IPS-20b (cell line): ENCODE results near the gene CDH3.

Experiments used
- H3K27ac ChIP-seq: one replicate; pipeline ENCODE4 v1.5.1; 2013; ENCODE audit warnings: low read length
- H3K27me3 ChIP-seq: 2 replicates; pipeline ENCODE4 v1.6.1; 2013; ENCODE audit warnings: mild to moderate bottlenecking, low read length, inconsistent platforms; ENCODE audit not compliant: insufficient read depth
- H3K36me3 ChIP-seq: 2 replicates; pipeline ENCODE4 v1.6.1; 2013; ENCODE audit warnings: low read depth, mild to moderate bottlenecking, inconsistent platforms, low read length, moderate library complexity; ENCODE audit not compliant: insufficient read depth
- H3K4me1 ChIP-seq: 2 replicates; pipeline ENCODE4 v1.6.1; 2013; ENCODE audit warnings: mild to moderate bottlenecking, control low read depth, inconsistent platforms, low read length, moderate library complexity; ENCODE audit not compliant: insufficient read depth
- H3K4me3 ChIP-seq: 2 replicates; pipeline ENCODE4 v1.5.1; 2013; ENCODE audit warnings: mild to moderate bottlenecking, low read length, inconsistent platforms
- H3K9ac ChIP-seq: 2 replicates; pipeline ENCODE4 v1.6.1; 2013; ENCODE audit warnings: low read depth, mild to moderate bottlenecking, inconsistent platforms, low read length, moderate library complexity
- H3K9me3 ChIP-seq: 2 replicates; pipeline ENCODE4 v1.6.1; 2013; ENCODE audit warnings: mild to moderate bottlenecking, low read depth, low read length, inconsistent platforms; ENCODE audit not compliant: insufficient read depth

CDH3 gene

DNA sequence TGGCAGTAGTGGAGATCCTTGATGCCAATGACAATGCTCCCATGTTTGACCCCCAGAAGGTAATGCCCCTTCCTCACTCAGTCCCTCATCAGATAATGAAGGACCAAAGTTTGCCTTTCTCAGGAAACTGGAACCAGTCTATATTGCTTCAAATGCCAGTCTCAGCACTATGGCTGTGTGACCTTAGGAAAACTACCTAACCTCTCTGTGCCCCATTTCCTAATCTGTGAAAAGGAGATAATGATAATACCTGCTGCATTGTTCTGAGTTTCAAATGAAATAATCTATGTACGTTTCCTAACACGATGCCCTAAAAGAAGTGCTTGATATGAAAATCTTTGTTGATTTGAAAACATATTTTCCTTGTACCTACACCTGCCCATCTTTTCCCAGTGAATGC, 35.9 kb downstream of the CDH3 start:
- Histone ChIP-seq H3K9ac (no peak overlapping the region), H3K27me3 (no peaks in the 10 kb centered on the region), H3K36me3 (peaks cover 71% of the 10 kb centered on the region), H3K4me3 (no peak overlapping the region), H3K4me1 (no peaks in the 10 kb centered on the region), H3K9me3 (no peaks in the 10 kb centered on the region), H3K27ac (no peak overlapping the region)

GRCh38 chr16:68685685-68686478, 40.8 kb downstream of the CDH3 start:
- H3K27ac ChIP-seq = no peak overlapping the region
- no peak overlapping the region for H3K4me3 ChIP-seq
- no peaks in the 10 kb centered on the region for H3K27me3 ChIP-seq
- H3K9ac ChIP-seq = no peak overlapping the region
- H3K4me1 ChIP-seq = no peaks in the 10 kb centered on the region
- H3K9me3 ChIP-seq = no peaks in the 10 kb centered on the region
- peaks cover 72% of the 10 kb centered on the region for H3K36me3 ChIP-seq

GRCh38 chr16:68686905-68687304, 41.8 kb downstream of the CDH3 start:
- Histone ChIP-seq H3K9ac (no peak overlapping the region), H3K4me1 (no peaks in the 10 kb centered on the region), H3K36me3 (peaks cover 74% of the 10 kb centered on the region), H3K27me3 (no peaks in the 10 kb centered on the region), H3K4me3 (no peak overlapping the region), H3K27ac (no peak overlapping the region), H3K9me3 (no peaks in the 10 kb centered on the region)

GRCh38 chr16:68689921-68690320, 44.8 kb downstream of the CDH3 start:
- H3K9me3 ChIP-seq = no peaks in the 10 kb centered on the region
- H3K4me3 ChIP-seq = no peak overlapping the region
- H3K9ac ChIP-seq = no peak overlapping the region
- H3K27me3 ChIP-seq = no peaks in the 10 kb centered on the region
- H3K36me3 ChIP-seq = peaks cover 78% of the 10 kb centered on the region
- no peak overlapping the region for H3K27ac ChIP-seq
- H3K4me1 ChIP-seq = no peaks in the 10 kb centered on the region

DNA sequence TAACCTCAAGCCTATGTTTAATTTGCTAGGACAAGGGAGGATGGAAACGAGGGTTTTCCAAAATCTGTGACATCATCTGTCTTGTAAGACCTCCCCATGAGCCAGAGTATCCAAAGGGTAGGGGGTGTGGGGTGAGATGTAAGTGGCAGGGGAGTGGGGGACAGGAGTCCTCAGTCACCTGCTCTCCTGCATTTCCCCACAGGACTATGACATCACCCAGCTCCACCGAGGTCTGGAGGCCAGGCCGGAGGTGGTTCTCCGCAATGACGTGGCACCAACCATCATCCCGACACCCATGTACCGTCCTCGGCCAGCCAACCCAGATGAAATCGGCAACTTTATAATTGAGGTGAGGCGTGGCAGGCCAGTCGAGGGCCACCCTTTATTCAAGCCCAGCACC, 50.5 kb downstream of the CDH3 start:
- H3K27me3 ChIP-seq = no peaks in the 10 kb centered on the region
- H3K9me3 ChIP-seq = no peaks in the 10 kb centered on the region
- peaks cover 82% of the 10 kb centered on the region for H3K36me3 ChIP-seq
- H3K4me1 ChIP-seq = no peaks in the 10 kb centered on the region
- no peak overlapping the region for H3K27ac ChIP-seq
- no peak overlapping the region for H3K9ac ChIP-seq
- H3K4me3 ChIP-seq = no peak overlapping the region

GRCh38 chr16:68696514-68696913, 51.4 kb downstream of the CDH3 start:
- no peak overlapping the region for H3K9ac ChIP-seq
- H3K36me3 ChIP-seq = peaks cover 75% of the 10 kb centered on the region
- H3K27ac ChIP-seq = no peak overlapping the region
- no peaks in the 10 kb centered on the region for H3K9me3 ChIP-seq
- no peaks in the 10 kb centered on the region for H3K27me3 ChIP-seq
- H3K4me3 ChIP-seq = no peak overlapping the region
- no peaks in the 10 kb centered on the region for H3K4me1 ChIP-seq

DNA sequence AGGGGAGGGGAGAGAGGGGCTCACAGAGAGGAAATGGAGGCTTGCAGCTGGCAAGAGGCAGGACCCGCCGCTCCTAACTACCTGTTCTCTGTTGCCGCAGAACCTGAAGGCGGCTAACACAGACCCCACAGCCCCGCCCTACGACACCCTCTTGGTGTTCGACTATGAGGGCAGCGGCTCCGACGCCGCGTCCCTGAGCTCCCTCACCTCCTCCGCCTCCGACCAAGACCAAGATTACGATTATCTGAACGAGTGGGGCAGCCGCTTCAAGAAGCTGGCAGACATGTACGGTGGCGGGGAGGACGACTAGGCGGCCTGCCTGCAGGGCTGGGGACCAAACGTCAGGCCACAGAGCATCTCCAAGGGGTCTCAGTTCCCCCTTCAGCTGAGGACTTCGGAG, 53.0 kb downstream of the CDH3 start:
- Histone ChIP-seq H3K4me3 (no peak overlapping the region), H3K36me3 (peaks cover 60% of the 10 kb centered on the region), H3K9ac (no peak overlapping the region), H3K27me3 (no peaks in the 10 kb centered on the region), H3K9me3 (no peaks in the 10 kb centered on the region), H3K4me1 (no peaks in the 10 kb centered on the region), H3K27ac (no peak overlapping the region)

GRCh38 chr16:68700120-68700519, 55.0 kb downstream of the CDH3 start:
- Histone ChIP-seq H3K4me1 (no peaks in the 10 kb centered on the region), H3K4me3 (no peak overlapping the region), H3K9me3 (no peaks in the 10 kb centered on the region), H3K36me3 (peaks cover 45% of the 10 kb centered on the region), H3K27ac (no peak overlapping the region), H3K9ac (no peak overlapping the region), H3K27me3 (no peaks in the 10 kb centered on the region)

GRCh38 chr16:68700831-68701230, 55.7 kb downstream of the CDH3 start:
- no peak overlapping the region for H3K4me3 ChIP-seq
- H3K9ac ChIP-seq = no peak overlapping the region
- H3K4me1 ChIP-seq = no peaks in the 10 kb centered on the region
- H3K27ac ChIP-seq = no peak overlapping the region
- no peaks in the 10 kb centered on the region for H3K9me3 ChIP-seq
- H3K36me3 ChIP-seq = peaks cover 38% of the 10 kb centered on the region
- no peaks in the 10 kb centered on the region for H3K27me3 ChIP-seq

- H3K4me1 ChIP-seq = peaks cover 4% of the 10 kb centered on the region; the same call in 1 of the 2 replicates
- H3K27me3 ChIP-seq = no peaks in the 10 kb centered on the region
- no peaks in the 10 kb centered on the region for H3K9me3 ChIP-seq
- no peak overlapping the region for H3K27ac ChIP-seq
- H3K9ac ChIP-seq = no peak overlapping the region
- no peak overlapping the region for H3K4me3 ChIP-seq
- H3K36me3 ChIP-seq = peaks cover 8% of the 10 kb centered on the region
Measured at GRCh38 chr16:68704232-68704867, 59.2 kb downstream of the CDH3 start.

- Histone ChIP-seq H3K4me3 (no peak overlapping the region), H3K36me3 (no peaks in the 10 kb centered on the region), H3K9me3 (no peaks in the 10 kb centered on the region), H3K4me1 (peaks cover 4% of the 10 kb centered on the region; the same call in 1 of the 2 replicates), H3K9ac (0 out of 2 replicates have a peak overlapping the region, but pooled peaks have one; percentile 15), H3K27me3 (no peaks in the 10 kb centered on the region), H3K27ac (no peak overlapping the region)
Measured at GRCh38 chr16:68707340-68708152, 62.4 kb downstream of the CDH3 start.
